HEK293 (cell line): ENCODE results near the gene TRMT112.

ENCODE experiments used
- TCF7L2 ChIP-seq: IDR thresholded peaks from 2 replicates; pipeline ENCODE4 v1.6.1; 2011; ENCODE audit warnings: low read depth, mild to moderate bottlenecking, inconsistent platforms, low read length, moderate library complexity, borderline replicate concordance
- ZNF10 ChIP-seq: fragments of 450-650 bp; formaldehyde crosslinking; IDR thresholded peaks from 2 replicates; pipeline ENCODE4 v1.5.1; 2017; ENCODE audit warnings: missing biosample characterization, missing genetic modification characterization
- ZNF112 ChIP-seq: fragments of 450-650 bp; formaldehyde crosslinking; IDR thresholded peaks from 2 replicates; pipeline ENCODE4 v1.5.0; 2017; ENCODE audit warnings: missing biosample characterization, missing genetic modification characterization
- ZNF248 ChIP-seq: fragments of 450-650 bp; formaldehyde crosslinking; IDR thresholded peaks from 2 replicates; pipeline ENCODE4 v1.5.1; 2017; ENCODE audit warnings: missing biosample characterization, missing genetic modification characterization
- ZNF416 ChIP-seq: fragments of 450-650 bp; formaldehyde crosslinking; IDR thresholded peaks from 2 replicates; pipeline ENCODE4 v1.5.1; 2016; ENCODE audit warnings: missing biosample characterization, missing genetic modification characterization
- TF ChIP-seq, protein P1 (sequence below): fragments of 450-650 bp; formaldehyde crosslinking; IDR thresholded peaks from 2 replicates; pipeline ENCODE4 v1.5.1; 2016; ENCODE audit warnings: missing biosample characterization, missing genetic modification characterization
- TF ChIP-seq, protein P2 (sequence below): fragments of 450-650 bp; formaldehyde crosslinking; IDR thresholded peaks from 2 replicates; pipeline ENCODE4 v1.5.1; 2016; ENCODE audit warnings: missing biosample characterization, missing genetic modification characterization
- TF ChIP-seq, protein P3 (sequence below): fragments of 450-650 bp; formaldehyde crosslinking; IDR thresholded peaks from 2 replicates; pipeline ENCODE4 v1.5.1; 2017; ENCODE audit warnings: missing biosample characterization, mild to moderate bottlenecking, missing genetic modification characterization, moderate library complexity
- TF ChIP-seq, protein P4 (sequence below): fragments of 450-650 bp; formaldehyde crosslinking; IDR thresholded peaks from 2 replicates; pipeline ENCODE4 v1.5.1; 2016; ENCODE audit warnings: missing biosample characterization, missing genetic modification characterization

DNA sequence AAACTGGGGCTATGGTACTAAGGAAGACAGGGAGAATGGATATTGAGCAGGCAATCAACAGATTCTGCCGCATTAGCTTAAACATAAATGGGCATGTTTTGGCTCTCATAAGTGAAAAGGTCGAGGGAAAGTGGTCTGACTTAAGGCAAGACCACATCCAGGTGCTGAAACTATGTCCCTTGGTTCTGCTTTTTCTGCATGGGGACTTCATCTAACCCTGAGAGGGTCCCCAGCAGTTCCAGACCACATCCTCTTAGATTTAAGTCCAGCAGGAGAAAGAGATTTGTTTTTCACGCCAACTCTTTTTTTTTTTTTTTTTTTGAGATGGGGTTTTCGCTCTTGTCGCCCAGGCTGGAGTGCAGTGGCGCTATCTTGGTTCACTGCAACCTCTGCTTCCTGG, 47.1 kb upstream of the TRMT112 start:
- TF ChIP-seq, protein P1, sequence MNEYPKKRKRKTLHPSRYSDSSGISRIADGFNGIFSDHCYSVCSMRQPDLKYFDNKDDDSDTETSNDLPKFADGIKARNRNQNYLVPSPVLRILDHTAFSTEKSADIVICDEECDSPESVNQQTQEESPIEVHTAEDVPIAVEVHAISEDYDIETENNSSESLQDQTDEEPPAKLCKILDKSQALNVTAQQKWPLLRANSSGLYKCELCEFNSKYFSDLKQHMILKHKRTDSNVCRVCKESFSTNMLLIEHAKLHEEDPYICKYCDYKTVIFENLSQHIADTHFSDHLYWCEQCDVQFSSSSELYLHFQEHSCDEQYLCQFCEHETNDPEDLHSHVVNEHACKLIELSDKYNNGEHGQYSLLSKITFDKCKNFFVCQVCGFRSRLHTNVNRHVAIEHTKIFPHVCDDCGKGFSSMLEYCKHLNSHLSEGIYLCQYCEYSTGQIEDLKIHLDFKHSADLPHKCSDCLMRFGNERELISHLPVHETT (tag by site-specific recombination), result no peak
- TF ChIP-seq ZNF112 (tag by site-specific recombination) (no peak), ZNF416 (tag by site-specific recombination) (no peak), ZNF248 (no peak), TCF7L2 (no peak), ZNF10 (no peak)
- TF ChIP-seq, protein P2, sequence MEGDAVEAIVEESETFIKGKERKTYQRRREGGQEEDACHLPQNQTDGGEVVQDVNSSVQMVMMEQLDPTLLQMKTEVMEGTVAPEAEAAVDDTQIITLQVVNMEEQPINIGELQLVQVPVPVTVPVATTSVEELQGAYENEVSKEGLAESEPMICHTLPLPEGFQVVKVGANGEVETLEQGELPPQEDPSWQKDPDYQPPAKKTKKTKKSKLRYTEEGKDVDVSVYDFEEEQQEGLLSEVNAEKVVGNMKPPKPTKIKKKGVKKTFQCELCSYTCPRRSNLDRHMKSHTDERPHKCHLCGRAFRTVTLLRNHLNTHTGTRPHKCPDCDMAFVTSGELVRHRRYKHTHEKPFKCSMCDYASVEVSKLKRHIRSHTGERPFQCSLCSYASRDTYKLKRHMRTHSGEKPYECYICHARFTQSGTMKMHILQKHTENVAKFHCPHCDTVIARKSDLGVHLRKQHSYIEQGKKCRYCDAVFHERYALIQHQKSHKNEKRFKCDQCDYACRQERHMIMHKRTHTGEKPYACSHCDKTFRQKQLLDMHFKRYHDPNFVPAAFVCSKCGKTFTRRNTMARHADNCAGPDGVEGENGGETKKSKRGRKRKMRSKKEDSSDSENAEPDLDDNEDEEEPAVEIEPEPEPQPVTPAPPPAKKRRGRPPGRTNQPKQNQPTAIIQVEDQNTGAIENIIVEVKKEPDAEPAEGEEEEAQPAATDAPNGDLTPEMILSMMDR, result no peak
- TF ChIP-seq, protein P3, sequence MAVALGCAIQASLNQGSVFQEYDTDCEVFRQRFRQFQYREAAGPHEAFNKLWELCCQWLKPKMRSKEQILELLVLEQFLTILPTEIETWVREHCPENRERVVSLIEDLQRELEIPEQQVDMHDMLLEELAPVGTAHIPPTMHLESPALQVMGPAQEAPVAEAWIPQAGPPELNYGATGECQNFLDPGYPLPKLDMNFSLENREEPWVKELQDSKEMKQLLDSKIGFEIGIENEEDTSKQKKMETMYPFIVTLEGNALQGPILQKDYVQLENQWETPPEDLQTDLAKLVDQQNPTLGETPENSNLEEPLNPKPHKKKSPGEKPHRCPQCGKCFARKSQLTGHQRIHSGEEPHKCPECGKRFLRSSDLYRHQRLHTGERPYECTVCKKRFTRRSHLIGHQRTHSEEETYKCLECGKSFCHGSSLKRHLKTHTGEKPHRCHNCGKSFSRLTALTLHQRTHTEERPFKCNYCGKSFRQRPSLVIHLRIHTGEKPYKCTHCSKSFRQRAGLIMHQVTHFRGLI, result no peak
- TF ChIP-seq, protein P4, sequence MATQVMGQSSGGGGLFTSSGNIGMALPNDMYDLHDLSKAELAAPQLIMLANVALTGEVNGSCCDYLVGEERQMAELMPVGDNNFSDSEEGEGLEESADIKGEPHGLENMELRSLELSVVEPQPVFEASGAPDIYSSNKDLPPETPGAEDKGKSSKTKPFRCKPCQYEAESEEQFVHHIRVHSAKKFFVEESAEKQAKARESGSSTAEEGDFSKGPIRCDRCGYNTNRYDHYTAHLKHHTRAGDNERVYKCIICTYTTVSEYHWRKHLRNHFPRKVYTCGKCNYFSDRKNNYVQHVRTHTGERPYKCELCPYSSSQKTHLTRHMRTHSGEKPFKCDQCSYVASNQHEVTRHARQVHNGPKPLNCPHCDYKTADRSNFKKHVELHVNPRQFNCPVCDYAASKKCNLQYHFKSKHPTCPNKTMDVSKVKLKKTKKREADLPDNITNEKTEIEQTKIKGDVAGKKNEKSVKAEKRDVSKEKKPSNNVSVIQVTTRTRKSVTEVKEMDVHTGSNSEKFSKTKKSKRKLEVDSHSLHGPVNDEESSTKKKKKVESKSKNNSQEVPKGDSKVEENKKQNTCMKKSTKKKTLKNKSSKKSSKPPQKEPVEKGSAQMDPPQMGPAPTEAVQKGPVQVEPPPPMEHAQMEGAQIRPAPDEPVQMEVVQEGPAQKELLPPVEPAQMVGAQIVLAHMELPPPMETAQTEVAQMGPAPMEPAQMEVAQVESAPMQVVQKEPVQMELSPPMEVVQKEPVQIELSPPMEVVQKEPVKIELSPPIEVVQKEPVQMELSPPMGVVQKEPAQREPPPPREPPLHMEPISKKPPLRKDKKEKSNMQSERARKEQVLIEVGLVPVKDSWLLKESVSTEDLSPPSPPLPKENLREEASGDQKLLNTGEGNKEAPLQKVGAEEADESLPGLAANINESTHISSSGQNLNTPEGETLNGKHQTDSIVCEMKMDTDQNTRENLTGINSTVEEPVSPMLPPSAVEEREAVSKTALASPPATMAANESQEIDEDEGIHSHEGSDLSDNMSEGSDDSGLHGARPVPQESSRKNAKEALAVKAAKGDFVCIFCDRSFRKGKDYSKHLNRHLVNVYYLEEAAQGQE (tag by site-specific recombination), result no peak
